Activated T-cell treated with anti-CD3 and anti-CD28 coated beads, Interleukin-2, amount 50 U/mL, for 24 hours (primary cell): ENCODE data around the gene RBBP9.
"Not testable (repeated sequence)": the region's sequence is repeated elsewhere in the genome, so short reads cannot be mapped to it uniquely, and the experiment has no call there.

Experiments used
- DNase-seq: peaks from one replicate; pipeline ENCODE4 v3.0.0-alpha.2; 2020
- H3K27ac Mint-ChIP-seq: 2 replicates; pipeline ENCODE4 v1.8.0; 2020; ENCODE audit warnings: mild to moderate bottlenecking, mixed read lengths
- H3K27me3 Mint-ChIP-seq: 2 replicates; pipeline ENCODE4 v1.8.0; 2020; ENCODE audit warnings: mixed read lengths
- H3K36me3 Mint-ChIP-seq: 2 replicates; pipeline ENCODE4 v1.8.0; 2020; ENCODE audit warnings: low read depth, mixed read lengths
- H3K4me1 Mint-ChIP-seq: 2 replicates; pipeline ENCODE4 v1.8.0; 2020; ENCODE audit warnings: low read depth, mixed read lengths
- H3K4me3 Mint-ChIP-seq: 2 replicates; pipeline ENCODE4 v1.8.0; 2020; ENCODE audit warnings: mild to moderate bottlenecking, moderate library complexity, mixed read lengths
- H3K9me3 Mint-ChIP-seq: 2 replicates; pipeline ENCODE4 v1.8.0; 2020; ENCODE audit warnings: mixed read lengths

RBBP9 gene

DNA sequence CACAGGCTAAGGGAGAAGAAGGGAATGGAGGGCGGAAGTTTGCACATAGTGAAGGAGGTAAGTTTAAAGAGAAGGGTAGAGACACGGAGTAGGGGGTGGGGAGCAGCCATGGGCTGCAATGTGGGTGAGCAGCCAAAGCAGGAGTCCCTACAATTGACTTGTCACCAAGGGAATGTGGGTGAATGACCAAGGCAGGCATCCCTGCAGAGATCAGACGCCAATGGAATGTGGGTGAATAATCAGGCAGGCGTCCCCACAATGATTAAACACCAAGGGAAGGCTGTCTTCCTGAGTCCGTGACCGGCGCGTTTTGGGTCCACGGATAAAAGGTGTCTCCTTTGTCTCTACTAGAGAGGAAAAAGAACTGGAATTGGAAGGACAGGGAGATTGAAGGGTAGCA lies 25.0 kb upstream of the RBBP9 start:
- not testable (repeated sequence) for DNase-seq, H3K9me3 Mint-ChIP-seq, H3K27ac Mint-ChIP-seq, H3K4me3 Mint-ChIP-seq, H3K27me3 Mint-ChIP-seq, H3K4me1 Mint-ChIP-seq
- H3K36me3 Mint-ChIP-seq = peaks cover 32% of the 10 kb centered on the region

- Mint-ChIP-seq H3K36me3 (peaks cover 49% of the 10 kb centered on the region), H3K4me3 (no peak overlapping the region), H3K27me3 (no peaks in the 10 kb centered on the region), H3K4me1 (peaks cover 19% of the 10 kb centered on the region), H3K9me3 (no peaks in the 10 kb centered on the region), H3K27ac (no peak overlapping the region)
- no peak for DNase-seq
Observed at GRCh38 chr20:18515973-18516372, 18.9 kb upstream of the RBBP9 start.

GRCh38 chr20:18514127-18514526 lies 17.1 kb upstream of the RBBP9 start:
- no peak for DNase-seq
- H3K4me3 Mint-ChIP-seq = no peak overlapping the region
- H3K36me3 Mint-ChIP-seq = peaks cover 67% of the 10 kb centered on the region
- peaks cover 35% of the 10 kb centered on the region for H3K4me1 Mint-ChIP-seq
- H3K9me3 Mint-ChIP-seq = no peaks in the 10 kb centered on the region
- H3K27ac Mint-ChIP-seq = no peak overlapping the region
- no peaks in the 10 kb centered on the region for H3K27me3 Mint-ChIP-seq

DNA sequence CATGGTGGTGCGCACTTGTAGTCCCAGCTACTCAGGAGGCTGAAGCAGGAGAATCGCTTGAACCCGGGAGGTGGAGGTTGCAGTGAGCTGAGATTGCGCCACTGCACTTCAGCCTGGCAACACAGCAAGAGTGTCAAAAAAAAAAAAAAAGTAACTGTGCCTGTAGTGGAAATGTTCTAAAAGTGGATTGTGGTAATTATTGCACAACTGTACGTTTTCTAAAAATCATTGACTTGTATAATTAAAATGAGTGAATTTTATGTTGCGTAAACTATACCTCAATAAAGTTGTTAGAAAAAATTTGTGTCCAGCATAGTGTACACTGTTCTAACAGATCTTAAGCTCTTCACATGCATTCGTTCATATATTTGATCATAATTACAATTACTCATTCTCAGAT lies 16.2 kb upstream of the RBBP9 start:
- Mint-ChIP-seq H3K27me3 (no peaks in the 10 kb centered on the region), H3K4me1 (peaks cover 44% of the 10 kb centered on the region), H3K9me3 (no peaks in the 10 kb centered on the region), H3K27ac (no peak overlapping the region), H3K36me3 (peaks cover 75% of the 10 kb centered on the region), H3K4me3 (no peak overlapping the region)
- DNase-seq = no peak

DNA sequence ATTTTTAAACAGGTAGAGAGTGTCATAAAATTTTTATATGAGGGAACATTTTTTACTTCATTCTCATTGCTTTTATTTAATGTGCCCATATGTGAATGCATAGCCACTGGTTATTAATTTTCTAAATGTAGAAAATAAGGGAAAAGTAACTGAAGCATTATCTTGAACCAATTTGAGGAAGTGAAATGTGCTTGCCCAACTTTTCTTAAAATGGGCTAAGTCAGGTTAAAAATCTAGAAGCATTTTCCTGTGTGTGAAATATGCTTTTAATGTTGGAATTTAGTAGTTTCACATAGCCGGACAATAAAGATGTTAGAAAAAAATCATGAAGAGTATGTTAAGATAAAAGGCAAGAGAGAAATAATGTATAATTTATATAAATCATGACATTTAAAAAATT lies 14.5 kb upstream of the RBBP9 start:
- no peak overlapping the region for H3K4me3 Mint-ChIP-seq
- no peaks in the 10 kb centered on the region for H3K9me3 Mint-ChIP-seq
- no peak for DNase-seq
- H3K27ac Mint-ChIP-seq = no peak overlapping the region
- peaks cover 83% of the 10 kb centered on the region for H3K36me3 Mint-ChIP-seq
- H3K27me3 Mint-ChIP-seq = no peaks in the 10 kb centered on the region
- peaks cover 55% of the 10 kb centered on the region for H3K4me1 Mint-ChIP-seq

- peak within 1 kb of the TSS; percentile 100 for H3K4me3 Mint-ChIP-seq
- peaks cover 47% of the 10 kb centered on the region for H3K36me3 Mint-ChIP-seq
- DNase-seq = peak; percentile 97
- H3K4me1 Mint-ChIP-seq = peaks cover 49% of the 10 kb centered on the region
- H3K9me3 Mint-ChIP-seq = no peaks in the 10 kb centered on the region
- peak within 1 kb of the TSS; percentile 100 for H3K27ac Mint-ChIP-seq
- no peaks in the 10 kb centered on the region for H3K27me3 Mint-ChIP-seq
Observed at GRCh38 chr20:18507218-18508191, 10.5 kb upstream of the RBBP9 start, which contains the start of gene SEC23B. Gene SEC23B (plus strand): TSS chr20:18507940. CDS start chr20:18510836, 2,896 bp downstream.

- H3K36me3 Mint-ChIP-seq = peaks cover 42% of the 10 kb centered on the region
- peak; percentile 35 for DNase-seq
- no peaks in the 10 kb centered on the region for H3K9me3 Mint-ChIP-seq
- H3K4me3 Mint-ChIP-seq = peak overlapping the region; percentile 100
- peaks cover 49% of the 10 kb centered on the region for H3K4me1 Mint-ChIP-seq
- peak overlapping the region; percentile 100 for H3K27ac Mint-ChIP-seq
- no peaks in the 10 kb centered on the region for H3K27me3 Mint-ChIP-seq
Observed at GRCh38 chr20:18506744-18507143, 9.7 kb upstream of the RBBP9 start.

DNA sequence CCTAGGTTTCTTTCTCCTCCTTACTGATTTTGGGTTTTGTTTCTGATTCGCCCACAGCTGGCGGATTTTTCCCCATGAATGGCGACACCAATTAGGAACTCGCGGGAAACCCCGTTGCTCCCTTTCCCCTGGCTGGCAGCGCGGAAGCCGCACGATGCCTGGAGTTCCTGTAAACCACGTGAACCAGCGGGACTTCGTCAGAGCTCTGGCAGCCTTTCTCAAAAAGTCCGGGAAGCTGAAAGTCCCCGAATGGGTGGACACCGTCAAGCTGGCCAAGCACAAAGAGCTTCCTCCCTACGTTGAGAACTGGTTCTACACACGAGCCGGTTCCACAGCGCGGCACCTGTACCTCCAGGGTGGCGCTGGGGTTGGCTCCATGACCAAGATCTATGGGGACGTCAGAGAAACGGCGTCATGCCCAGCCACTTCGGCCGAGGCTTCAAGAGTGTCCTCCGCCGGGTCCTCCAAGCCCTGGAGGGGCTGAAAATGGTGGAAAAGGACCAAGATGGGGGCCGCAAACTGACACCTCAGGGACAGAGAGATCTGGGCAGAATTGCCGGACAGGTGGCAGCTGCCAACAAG lies 7.5 kb upstream of the RBBP9 start:
- no peak overlapping the region for H3K27ac Mint-ChIP-seq
- no peaks in the 10 kb centered on the region for H3K9me3 Mint-ChIP-seq
- peaks cover 29% of the 10 kb centered on the region for H3K4me1 Mint-ChIP-seq
- DNase-seq = no peak
- H3K36me3 Mint-ChIP-seq = peaks cover 20% of the 10 kb centered on the region
- no peak overlapping the region for H3K4me3 Mint-ChIP-seq
- H3K27me3 Mint-ChIP-seq = no peaks in the 10 kb centered on the region

GRCh38 chr20:18501672-18502071 lies 4.6 kb upstream of the RBBP9 start:
- H3K4me3 Mint-ChIP-seq, H3K27ac Mint-ChIP-seq: not testable (repeated sequence)

GRCh38 chr20:18497603-18498002 lies 578 bp upstream of the RBBP9 start:
- Mint-ChIP-seq H3K4me1 (peaks cover 14% of the 10 kb centered on the region), H3K36me3 (peaks cover 19% of the 10 kb centered on the region), H3K27me3 (no peaks in the 10 kb centered on the region), H3K9me3 (no peaks in the 10 kb centered on the region), H3K27ac (peak overlapping the region; percentile 91), H3K4me3 (peak overlapping the region; percentile 97)
- no peak for DNase-seq

More at GRCh38 chr20:18501672-18502071, 4.6 kb upstream of the RBBP9 start:
- H3K4me1 Mint-ChIP-seq, H3K27me3 Mint-ChIP-seq, DNase-seq, H3K9me3 Mint-ChIP-seq, H3K36me3 Mint-ChIP-seq: not testable (repeated sequence)

- no peak for DNase-seq
- peaks cover 14% of the 10 kb centered on the region for H3K4me1 Mint-ChIP-seq
- H3K9me3 Mint-ChIP-seq = no peaks in the 10 kb centered on the region
- H3K36me3 Mint-ChIP-seq = peaks cover 31% of the 10 kb centered on the region
- H3K4me3 Mint-ChIP-seq = peak overlapping the region; percentile 97
- H3K27me3 Mint-ChIP-seq = no peaks in the 10 kb centered on the region
- peak overlapping the region; percentile 67 for H3K27ac Mint-ChIP-seq
Observed at GRCh38 chr20:18496042-18496441, 983 bp downstream of the RBBP9 start.

GRCh38 chr20:18488301-18488700 lies 8.7 kb downstream of the RBBP9 start:
- no peak for DNase-seq
- Mint-ChIP-seq H3K27me3 (no peaks in the 10 kb centered on the region), H3K36me3 (peaks cover 83% of the 10 kb centered on the region), H3K4me3 (no peak overlapping the region), H3K27ac (no peak overlapping the region), H3K9me3 (no peaks in the 10 kb centered on the region), H3K4me1 (no peaks in the 10 kb centered on the region)

- no peak overlapping the region for H3K27ac Mint-ChIP-seq
- H3K4me3 Mint-ChIP-seq = no peak overlapping the region
- no peak for DNase-seq
- no peaks in the 10 kb centered on the region for H3K27me3 Mint-ChIP-seq
- no peaks in the 10 kb centered on the region for H3K9me3 Mint-ChIP-seq
- H3K36me3 Mint-ChIP-seq = peaks cover 89% of the 10 kb centered on the region
- H3K4me1 Mint-ChIP-seq = no peaks in the 10 kb centered on the region
Observed at GRCh38 chr20:18481596-18481995, 15.4 kb downstream of the RBBP9 start.

GRCh38 chr20:18477821-18478220 lies 19.2 kb downstream of the RBBP9 start:
- Mint-ChIP-seq H3K4me3 (no peak overlapping the region), H3K4me1 (no peaks in the 10 kb centered on the region), H3K9me3 (no peaks in the 10 kb centered on the region), H3K27ac (no peak overlapping the region), H3K36me3 (peaks cover 87% of the 10 kb centered on the region), H3K27me3 (no peaks in the 10 kb centered on the region)
- no peak for DNase-seq

DNA sequence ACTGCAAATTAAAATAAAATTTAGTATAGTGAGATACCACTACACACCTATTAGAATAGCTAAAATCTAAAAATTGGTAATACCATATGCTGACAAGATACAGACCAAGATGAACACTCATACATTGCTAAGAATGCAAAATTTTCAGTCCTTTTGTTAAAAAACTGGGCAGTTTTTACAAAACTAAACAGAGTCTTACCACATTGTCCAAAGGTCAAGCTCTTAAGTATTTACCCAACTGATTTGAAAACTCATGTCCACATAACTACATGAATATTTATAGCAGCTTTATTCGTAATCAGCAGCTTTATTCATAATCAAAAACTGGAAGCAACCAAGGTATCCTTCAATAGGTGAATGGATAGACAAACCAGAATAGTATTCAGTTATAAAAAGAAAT lies 19.8 kb downstream of the RBBP9 start:
- Mint-ChIP-seq H3K4me3 (no peak overlapping the region), H3K4me1 (no peaks in the 10 kb centered on the region), H3K36me3 (peaks cover 85% of the 10 kb centered on the region), H3K27ac (no peak overlapping the region), H3K27me3 (no peaks in the 10 kb centered on the region), H3K9me3 (no peaks in the 10 kb centered on the region)
- DNase-seq = no peak
